Coronary artery (tissue), 2 donors: ENCODE data around the gene RTN4IP1.

ENCODE experiments used
- DNase-seq: peaks from one replicate; pipeline ENCODE4 v3.0.0-alpha.2; 2017; ENCODE audit warnings: low spot score
- H3K27ac ChIP-seq, 2 donors: fragments of 200-600 bp; sonication (generic); one replicate each; pipeline ENCODE4 v1.5.1; 2016 to 2019
- H3K4me3 ChIP-seq: fragments of 200-600 bp; sonication (generic); 2 replicates; pipeline ENCODE4 v1.5.1; 2016; ENCODE audit warnings: mild to moderate bottlenecking, moderate library complexity
- CTCF ChIP-seq: fragments of 200-600 bp; sonication (generic); IDR thresholded peaks from one replicate; pipeline ENCODE4 v1.5.1; 2019; ENCODE audit warnings: antibody characterized with exemption

The RTN4IP1 gene

GRCh38 chr6:106666282-106667021 lies 37.2 kb upstream of the RTN4IP1 start:
- Histone ChIP-seq H3K27ac (no peak overlapping the region), H3K4me3 (no peak overlapping the region)
- no peak for DNase-seq
- no peak for TF ChIP-seq CTCF

GRCh38 chr6:106662458-106662857 lies 33.2 kb upstream of the RTN4IP1 start:
- H3K27ac ChIP-seq = no peak overlapping the region
- no peak for TF ChIP-seq CTCF
- H3K4me3 ChIP-seq = no peak overlapping the region
- DNase-seq = no peak

- DNase-seq = no peak
- TF ChIP-seq CTCF = no peak
Measured at GRCh38 chr6:106659859-106660258, 30.6 kb upstream of the RTN4IP1 start.

GRCh38 chr6:106658469-106658868 lies 29.2 kb upstream of the RTN4IP1 start:
- TF ChIP-seq CTCF = no peak
- Histone ChIP-seq H3K4me3 (no peak overlapping the region), H3K27ac (no peak overlapping the region)
- no peak for DNase-seq

More at GRCh38 chr6:106659859-106660258, 30.6 kb upstream of the RTN4IP1 start:
- H3K4me3 ChIP-seq = no peak overlapping the region
- H3K27ac ChIP-seq = no peak overlapping the region

- H3K4me3 ChIP-seq = no peak overlapping the region
- H3K27ac ChIP-seq = no peak overlapping the region
- no peak for DNase-seq
- no peak for TF ChIP-seq CTCF
Measured at GRCh38 chr6:106648651-106649308, 19.5 kb upstream of the RTN4IP1 start.

- Histone ChIP-seq H3K4me3 (no peak overlapping the region), H3K27ac (no peak overlapping the region)
- DNase-seq = no peak
- TF ChIP-seq CTCF = no peak
Measured at GRCh38 chr6:106643061-106643460, 13.8 kb upstream of the RTN4IP1 start.

- no peak overlapping the region for H3K27ac ChIP-seq
Measured at GRCh38 chr6:106642476-106642875, 13.2 kb upstream of the RTN4IP1 start.

More at GRCh38 chr6:106642476-106642875, 13.2 kb upstream of the RTN4IP1 start:
- no peak for DNase-seq
- no peak for TF ChIP-seq CTCF
- no peak overlapping the region for H3K4me3 ChIP-seq
